Endothelial cell of umbilical vein (primary cell): ENCODE data around the gene NKX3-2. TPM values are rescaled to one million over a fixed set of nuclear protein-coding genes. Genes with fewer than 3 reads are reported as not detected.

Source experiments
- BruUV-seq: library from RNA; stranded (reverse); fragments of 400-500 nt; replicated peaks from 2 replicates; lab custom pipeline; 2021; lab: Mats Ljungman, UMichigan
- CTCF ChIA-PET: fragments of 300-600, 350-600 bp; sonication (Branson Sonifier 250); formaldehyde crosslinking; loops from one replicate; lab custom pipeline; 2021; ENCODE audit warnings: antibody characterized with exemption, inconsistent platforms; lab: Charles Lee
- POLR2A ChIA-PET: fragments of 300-600, 350-600 bp; sonication (Branson Sonifier 250); formaldehyde crosslinking; loops from one replicate; lab custom pipeline; 2021; ENCODE audit warnings: antibody characterized with exemption, inconsistent platforms; lab: Charles Lee
- DNase-seq: peaks from one replicate; pipeline ENCODE4 v3.0.0-alpha.2; 2011; ENCODE audit warnings: low read depth, low spot score
- FAIRE-seq: peaks from 2 replicates; lab custom pipeline; 2011; peaks lifted over from hg19 to GRCh38; lab: Jason Lieb, UNC
- H2AFZ ChIP-seq: 2 replicates; pipeline ENCODE4 v1.6.0; 2012; ENCODE audit warnings: low read depth, low read length, control low read depth, inconsistent platforms
- H3K27ac ChIP-seq: 2 replicates; pipeline ENCODE4 v1.5.1; 2011; ENCODE audit warnings: low read depth, mild to moderate bottlenecking, control low read depth, low read length, moderate library complexity; ENCODE audit not compliant: insufficient read depth
- H3K27me3 ChIP-seq, 2 experiments: 2 replicates each; pipeline versions ENCODE4 v1.6.0 to v1.6.1; 2011; ENCODE audit warnings: low read length in 2 of 2, mixed read lengths in 1 of 2; ENCODE audit not compliant: control insufficient read depth in 2 of 2, insufficient read depth in 2 of 2
- H3K36me3 ChIP-seq, 2 experiments: 2 replicates in 1 of 2; 3 replicates in 1 of 2; pipeline ENCODE4 v1.5.1; 2011; ENCODE audit warnings: low read length in 2 of 2, mild to moderate bottlenecking in 1 of 2, moderate library complexity in 1 of 2; ENCODE audit not compliant: control insufficient read depth in 2 of 2, insufficient read depth in 2 of 2; ENCODE audit errors: extremely low read depth in 1 of 2
- H3K4me1 ChIP-seq: 3 replicates; pipeline ENCODE4 v1.5.1; 2011; ENCODE audit warnings: mild to moderate bottlenecking, low read length; ENCODE audit not compliant: control insufficient read depth, insufficient read depth; ENCODE audit errors: extremely low read depth
- H3K4me2 ChIP-seq: 2 replicates; pipeline ENCODE4 v1.6.1; 2011; ENCODE audit warnings: low read length, control low read depth, mixed read lengths; ENCODE audit not compliant: insufficient read depth
- H3K4me3 ChIP-seq, 3 experiments: fragments of 200-600 bp in 1 of 3; sonication (generic), shearing (Covaris generic) in 1 of 3; replicated peaks in 1 of 3; 2 replicates each; pipeline ENCODE4 v1.5.1; 2011 to 2016; ENCODE audit warnings: control low read depth in 3 of 3, low read length in 3 of 3, mild to moderate bottlenecking in 2 of 3, inconsistent platforms in 1 of 3, low read depth in 1 of 3, moderate library complexity in 1 of 3; ENCODE audit not compliant: insufficient read depth in 1 of 3
- H3K79me2 ChIP-seq: 2 replicates; pipeline ENCODE4 v1.6.0; 2012; ENCODE audit warnings: low read length, inconsistent platforms; ENCODE audit not compliant: control insufficient read depth, insufficient read depth
- H3K9ac ChIP-seq: replicated peaks from 2 replicates; pipeline ENCODE3; 2011; ENCODE audit warnings: low read length, control low read depth; ENCODE audit not compliant: insufficient read depth; ENCODE audit errors: extremely low read depth
- H3K9me1 ChIP-seq: replicated peaks from 3 replicates; pipeline ENCODE4 v1.6.0; 2011; ENCODE audit warnings: mild to moderate bottlenecking, low read length; ENCODE audit not compliant: control insufficient read depth, insufficient read depth; ENCODE audit errors: extremely low read depth
- H3K9me3 ChIP-seq: replicated peaks from 2 replicates; pipeline ENCODE4 v1.5.1; 2012; ENCODE audit warnings: low read length, inconsistent platforms; ENCODE audit not compliant: control insufficient read depth, insufficient read depth
- H4K20me1 ChIP-seq: replicated peaks from 2 replicates; pipeline ENCODE3; 2011; ENCODE audit warnings: mild to moderate bottlenecking, low read length; ENCODE audit not compliant: control insufficient read depth, insufficient read depth; ENCODE audit errors: extremely low read depth
- CTCF ChIP-seq, 2 donors: IDR thresholded peaks; 1 replicate in 1 of 2; 2 replicates in 1 of 2; pipeline ENCODE4 v1.5.1; 2011; ENCODE audit warnings: low read length in 2 of 2, mild to moderate bottlenecking in 2 of 2, moderate library complexity in 2 of 2, control low read depth in 1 of 2, inconsistent platforms in 1 of 2, low read depth in 1 of 2; ENCODE audit not compliant: insufficient read depth in 1 of 2; ENCODE audit errors: extremely low read depth in 1 of 2
- EZH2 ChIP-seq: IDR thresholded peaks from 2 replicates; pipeline ENCODE4 v1.6.1; 2012; ENCODE audit warnings: borderline replicate concordance, low read depth, mild to moderate bottlenecking, moderate library complexity, low read length, inconsistent platforms; ENCODE audit not compliant: severe bottlenecking
- FOS ChIP-seq: IDR thresholded peaks from 2 replicates; pipeline ENCODE4 v1.6.1; 2011; ENCODE audit warnings: mild to moderate bottlenecking, low read length, moderate library complexity, borderline replicate concordance; ENCODE audit not compliant: insufficient read depth
- MAX ChIP-seq: IDR thresholded peaks from 2 replicates; pipeline ENCODE4 v1.6.1; 2011; ENCODE audit not compliant: insufficient read depth, insufficient read length
- POLR2AphosphoS5 ChIP-seq: IDR thresholded peaks from 2 replicates; pipeline ENCODE4 v1.6.1; 2012; ENCODE audit warnings: low read depth, mild to moderate bottlenecking, control low read depth, low read length, moderate library complexity; ENCODE audit not compliant: insufficient read depth
- dilution Hi-C: fragments of 300-500 bp; cut with MboI; formaldehyde crosslinking; loops from one replicate; pipeline ENCODE4 v1.15.0; 2019; ENCODE audit warnings: low sequenced_read_pairs; ENCODE audit not compliant: extremely low pct_ligation_motif_present
- intact Hi-C: fragments of 100-400 bp; cut with micrococcal nuclease; formaldehyde crosslinking; loops from one replicate; pipeline ENCODE4 v1.10.0; 2022
- polyA plus RNA-seq, 4 experiments: library from polyadenylated mRNA; depleted of rRNA in 3 of 4; stranded (reverse) in 3 of 4; unstranded in 1 of 4; fragments of >200 nt; gene quantifications; 2 replicates each; pipeline versions ENCODE4 v1.2.1 to v1.2.3, GENCODE V29; 2011 to 2012; ENCODE audit warnings: missing spikeins in 1 of 4
- total RNA-seq: library from RNA; stranded (reverse); gene quantifications from 2 replicates; pipeline ENCODE4 v1.2.3, GENCODE V29; 2021

The NKX3-2 gene
- total and polyA plus RNA-seq, 2 donors (not counting 3 experiments of a cell fraction or from before 2014, with no cell fraction given): not detected

GRCh38 chr4:13522282-13523104 is 21.8 kb downstream of the NKX3-2 start:
- intact Hi-C loops (no loop called here), dilution Hi-C loops (no loop called here)
- POLR2A ChIA-PET: interaction anchor here (0.5 kb wide), 1 partner anchor 107 kb away, joined by 6 read pairs; no protein-coding TSS in a partner anchor
- no peak overlapping the region for H3K9ac ChIP-seq
- no peaks in the 10 kb centered on the region for H4K20me1 ChIP-seq
- no peaks in the 10 kb centered on the region for H3K36me3 ChIP-seq
- no peaks in the 10 kb centered on the region for H3K9me1 ChIP-seq
- no peak for FAIRE-seq
- TF ChIP-seq FOS: no peak
- TF ChIP-seq POLR2AphosphoS5: no peak
- no peak for TF ChIP-seq MAX
- TF ChIP-seq CTCF (IDR thresholded peaks at IDR 0.05; ENCODE audit: extremely low read depth in 1 of 2, insufficient read depth in 1 of 2, low read depth in 1 of 2, low read length in 2 of 2): no peak
- peak; percentile 67 for TF ChIP-seq EZH2
- H3K27me3 ChIP-seq: peaks cover 72 to 93% of the 10 kb centered on the region in 2 experiments
- H3K79me2 ChIP-seq: no peaks in the 10 kb centered on the region
- peaks cover 7% of the 10 kb centered on the region for H3K9me3 ChIP-seq
- DNase-seq: no peak
- H3K27ac ChIP-seq: no peak overlapping the region
- H3K4me3 ChIP-seq: no peak overlapping the region
- no peaks in the 10 kb centered on the region for H3K4me1 ChIP-seq
- no TSS peak for BruUV-seq
- H2AFZ ChIP-seq: no peak overlapping the region
- CTCF ChIA-PET: interaction anchor here (0.9 to 1.4 kb wide), 3 partner anchors 12 to 91 kb away, joined by 3 to 5 read pairs (median 4); partner anchors contain the start of gene NKX3-2
- no peak overlapping the region for H3K4me2 ChIP-seq
